NB4 (cell line): ENCODE measurements around the gene CTDP1.
"Not testable (repeated sequence)": the region's sequence is repeated elsewhere in the genome, so short reads cannot be mapped to it uniquely, and the experiment has no call there.

Experiments
- DNase-seq: peaks from one replicate; pipeline ENCODE4 v3.0.0; 2010; ENCODE audit warnings: low read depth
- H3K4me3 ChIP-seq: one replicate; pipeline ENCODE4 v1.5.1; 2011; ENCODE audit warnings: mild to moderate bottlenecking, low read depth, low read length, moderate library complexity
- MYC ChIP-seq: IDR thresholded peaks from 2 replicates; pipeline ENCODE4 v1.6.1; 2011; ENCODE audit warnings: low read depth, low read length
- POLR2A ChIP-seq: IDR thresholded peaks from 2 replicates; pipeline ENCODE4 v1.6.1; 2011; ENCODE audit warnings: mild to moderate bottlenecking; ENCODE audit not compliant: insufficient read length; ENCODE audit errors: extremely low read depth
- TF ChIP-seq, protein P1 (sequence below): IDR thresholded peaks from one replicate; pipeline ENCODE4 v1.5.1; 2012; ENCODE audit warnings: low read depth, low read length
- TF ChIP-seq, protein P2 (sequence below): IDR thresholded peaks from 2 replicates; pipeline ENCODE4 v1.6.1; 2011; ENCODE audit warnings: low read depth, low read length

Gene CTDP1

DNA sequence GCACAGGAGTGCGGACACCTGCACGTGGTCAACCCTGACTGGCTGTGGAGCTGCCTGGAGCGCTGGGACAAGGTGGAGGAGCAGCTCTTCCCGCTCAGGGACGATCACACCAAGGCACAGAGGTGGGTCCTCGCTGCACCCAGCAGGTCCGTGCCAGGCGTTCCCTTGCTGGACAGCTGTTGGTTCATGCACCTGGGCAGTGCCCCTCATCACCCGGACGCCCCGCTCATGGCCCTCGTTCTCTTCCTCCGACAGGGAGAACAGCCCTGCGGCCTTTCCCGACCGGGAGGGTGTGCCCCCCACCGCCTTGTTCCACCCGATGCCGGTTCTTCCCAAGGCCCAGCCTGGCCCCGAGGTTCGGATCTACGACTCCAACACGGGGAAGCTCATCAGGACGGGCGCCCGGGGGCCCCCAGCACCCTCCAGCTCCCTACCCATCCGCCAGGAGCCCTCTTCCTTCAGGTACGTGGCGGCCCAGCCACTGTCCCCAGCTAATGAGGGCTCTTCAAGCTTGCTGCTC is 38.0 kb downstream of the CTDP1 start:
- DNase-seq = no peak
- TF ChIP-seq MYC (no peak), POLR2A (no peak)
- TF ChIP-seq, protein P1, sequence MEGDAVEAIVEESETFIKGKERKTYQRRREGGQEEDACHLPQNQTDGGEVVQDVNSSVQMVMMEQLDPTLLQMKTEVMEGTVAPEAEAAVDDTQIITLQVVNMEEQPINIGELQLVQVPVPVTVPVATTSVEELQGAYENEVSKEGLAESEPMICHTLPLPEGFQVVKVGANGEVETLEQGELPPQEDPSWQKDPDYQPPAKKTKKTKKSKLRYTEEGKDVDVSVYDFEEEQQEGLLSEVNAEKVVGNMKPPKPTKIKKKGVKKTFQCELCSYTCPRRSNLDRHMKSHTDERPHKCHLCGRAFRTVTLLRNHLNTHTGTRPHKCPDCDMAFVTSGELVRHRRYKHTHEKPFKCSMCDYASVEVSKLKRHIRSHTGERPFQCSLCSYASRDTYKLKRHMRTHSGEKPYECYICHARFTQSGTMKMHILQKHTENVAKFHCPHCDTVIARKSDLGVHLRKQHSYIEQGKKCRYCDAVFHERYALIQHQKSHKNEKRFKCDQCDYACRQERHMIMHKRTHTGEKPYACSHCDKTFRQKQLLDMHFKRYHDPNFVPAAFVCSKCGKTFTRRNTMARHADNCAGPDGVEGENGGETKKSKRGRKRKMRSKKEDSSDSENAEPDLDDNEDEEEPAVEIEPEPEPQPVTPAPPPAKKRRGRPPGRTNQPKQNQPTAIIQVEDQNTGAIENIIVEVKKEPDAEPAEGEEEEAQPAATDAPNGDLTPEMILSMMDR = no peak
- TF ChIP-seq, protein P2, sequence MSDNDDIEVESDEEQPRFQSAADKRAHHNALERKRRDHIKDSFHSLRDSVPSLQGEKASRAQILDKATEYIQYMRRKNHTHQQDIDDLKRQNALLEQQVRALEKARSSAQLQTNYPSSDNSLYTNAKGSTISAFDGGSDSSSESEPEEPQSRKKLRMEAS = no peak
- no peak overlapping the region for H3K4me3 ChIP-seq

DNA sequence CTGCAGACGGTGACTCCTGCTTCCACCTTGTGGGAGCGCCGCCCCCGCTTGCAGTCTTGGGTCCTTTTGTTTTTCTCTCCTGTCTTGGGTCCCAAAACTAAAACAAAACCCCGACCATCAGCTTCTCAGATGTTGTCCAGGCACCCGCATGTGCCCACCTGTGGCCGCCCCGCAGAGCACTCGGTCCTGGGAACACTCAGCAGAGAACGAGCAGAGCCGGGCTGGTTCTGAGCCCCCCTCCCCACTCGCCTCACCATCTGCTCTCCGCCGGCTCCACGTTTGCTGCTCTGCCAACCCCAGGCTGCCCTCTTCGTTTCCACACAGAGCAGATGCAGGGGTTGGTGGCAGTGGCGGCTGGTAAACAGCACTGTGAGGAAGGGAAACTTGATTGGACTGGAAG is 38.5 kb downstream of the CTDP1 start:
- TF ChIP-seq, protein P2 = no peak
- no peak for TF ChIP-seq POLR2A
- TF ChIP-seq MYC = no peak
- TF ChIP-seq, protein P1 = no peak
- no peak for DNase-seq
- H3K4me3 ChIP-seq = no peak overlapping the region

DNA sequence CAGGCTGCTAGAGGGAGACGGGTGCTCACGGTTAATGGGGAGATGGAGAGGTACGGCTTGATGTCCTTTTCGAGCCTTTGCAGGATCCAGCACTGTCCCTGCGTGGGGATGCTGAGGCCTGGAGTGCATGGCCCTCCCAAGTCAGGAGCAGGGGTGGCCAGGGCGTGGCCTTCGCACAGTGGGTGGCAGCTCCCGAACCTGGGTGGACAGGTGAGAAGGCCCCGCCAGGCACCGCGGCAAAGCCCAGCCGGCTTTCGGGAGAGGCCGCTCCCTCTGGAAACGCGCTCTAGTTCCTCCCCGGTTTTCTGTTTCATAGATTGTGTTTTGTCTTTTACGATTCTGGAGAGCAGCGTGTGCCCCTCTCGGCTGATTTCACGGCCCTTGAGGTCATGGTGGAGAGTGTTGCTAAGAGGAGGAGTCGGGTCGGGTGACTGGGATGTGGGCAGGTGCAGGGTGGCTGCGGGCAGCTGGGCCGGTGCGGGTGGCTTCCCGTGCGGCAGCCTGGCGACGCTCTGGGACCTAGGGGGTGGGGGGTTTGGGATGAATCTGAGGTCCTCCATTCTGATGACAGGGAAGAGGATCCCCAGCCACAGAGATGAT is 39.4 kb downstream of the CTDP1 start:
- TF ChIP-seq MYC (no peak), POLR2A (no peak)
- TF ChIP-seq, protein P1 = no peak
- TF ChIP-seq, protein P2 = no peak
- H3K4me3 ChIP-seq = no peak overlapping the region
- DNase-seq = no peak

DNA sequence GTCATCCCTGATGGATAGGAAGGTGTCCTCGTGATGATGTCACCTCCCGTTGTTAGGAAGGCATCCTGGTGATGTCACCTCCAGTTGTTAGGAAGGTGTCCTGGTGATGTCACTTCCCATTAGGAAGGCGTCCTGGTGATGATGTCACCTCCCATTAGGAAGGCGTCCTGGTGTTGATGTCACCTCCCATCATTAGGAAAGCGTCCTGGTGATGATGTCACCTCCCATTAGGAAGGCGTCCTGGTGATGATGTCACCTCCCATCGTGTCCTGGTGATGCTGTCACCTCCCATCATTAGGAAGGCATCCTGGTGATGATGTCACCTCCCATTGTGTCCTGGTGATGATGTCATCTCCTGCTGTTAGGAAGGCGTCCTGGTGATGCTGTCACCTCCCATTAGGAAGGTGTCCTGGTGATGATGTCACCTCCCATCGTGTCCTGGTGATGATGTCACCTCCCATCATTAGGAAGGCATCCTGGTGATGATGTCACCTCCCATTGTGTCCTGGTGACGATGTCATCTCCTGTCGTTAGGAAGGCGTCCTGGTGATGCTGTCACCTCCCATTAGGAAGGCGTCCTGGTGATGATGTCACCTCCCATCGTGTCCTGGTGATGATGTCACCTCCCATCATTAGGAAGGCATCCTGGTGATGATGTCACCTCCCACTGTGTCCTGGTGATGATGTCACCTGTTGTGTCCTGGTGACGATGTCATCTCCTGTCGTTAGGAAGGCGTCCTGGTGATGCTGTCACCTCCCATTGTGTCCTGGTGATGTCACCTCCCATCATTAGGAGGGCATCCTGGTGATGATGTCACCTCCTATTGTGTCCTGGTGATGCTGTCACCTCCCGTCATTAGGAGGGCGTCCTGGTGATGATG is 40.1 kb downstream of the CTDP1 start:
- DNase-seq = peak; percentile 12
- not testable (repeated sequence) for H3K4me3 ChIP-seq

DNA sequence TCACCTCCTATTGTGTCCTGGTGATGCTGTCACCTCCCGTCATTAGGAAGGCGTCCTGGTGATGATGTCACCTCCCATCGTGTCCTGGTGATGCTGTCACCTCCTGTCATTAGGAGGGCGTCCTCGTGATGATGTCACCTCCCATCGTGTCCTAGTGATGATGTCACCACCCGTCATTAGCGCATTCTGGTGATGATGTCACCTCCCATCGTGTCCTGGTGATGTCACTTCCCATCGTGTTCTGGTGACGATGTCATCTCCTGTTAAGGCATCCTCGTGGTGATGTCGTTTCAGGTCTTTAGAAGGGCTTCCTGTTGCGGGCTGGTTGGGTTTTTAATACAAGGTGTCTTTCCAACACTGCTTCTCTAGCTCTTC is 40.7 kb downstream of the CTDP1 start:
- TF ChIP-seq POLR2A (no peak), MYC (no peak)
- TF ChIP-seq, protein P1 = no peak
- TF ChIP-seq, protein P2 = no peak
- peak; percentile 17 for DNase-seq

DNA sequence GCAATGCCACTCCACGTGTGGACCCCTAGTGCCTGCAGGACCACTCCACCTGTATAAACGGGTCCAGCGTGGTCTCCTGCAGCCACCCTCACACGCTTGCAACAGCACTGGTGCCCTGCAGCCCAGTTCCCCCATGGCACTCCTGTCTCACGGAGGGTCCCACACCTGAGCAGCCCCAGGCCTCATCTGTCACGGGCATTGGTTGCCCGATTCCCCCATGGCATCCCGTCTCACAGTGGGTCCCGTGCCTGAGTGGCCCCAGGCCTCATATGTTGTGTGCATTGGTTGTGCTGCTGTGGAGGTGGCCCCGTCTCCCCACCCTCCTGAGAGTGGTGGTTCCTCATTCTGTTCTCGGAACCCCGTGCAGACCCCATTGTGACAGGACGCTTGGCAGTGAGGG is 43.4 kb downstream of the CTDP1 start:
- no peak overlapping the region for H3K4me3 ChIP-seq
- TF ChIP-seq MYC (no peak), POLR2A (no peak)
- TF ChIP-seq, protein P1 = no peak
- TF ChIP-seq, protein P2 = no peak

More for the DNA sequence above, 40.7 kb downstream of the CTDP1 start:
- no peak overlapping the region for H3K4me3 ChIP-seq

More for the DNA sequence above, 43.4 kb downstream of the CTDP1 start:
- no peak for DNase-seq
